Panc1 (cell line): ENCODE data around the gene CALHM3.

ENCODE experiments used
- CTCF ChIP-seq: fragments of 450-650 bp; IDR thresholded peaks from 2 replicates; pipeline ENCODE4 v1.5.1; 2017; ENCODE audit warnings: mild to moderate bottlenecking
- POLR2AphosphoS5 ChIP-seq: IDR thresholded peaks from 2 replicates; pipeline ENCODE4 v1.6.1; 2012; ENCODE audit warnings: mild to moderate bottlenecking, low read depth, low read length, moderate library complexity
- REST ChIP-seq, 2 experiments: IDR thresholded peaks; 2 replicates each; pipeline ENCODE4 v1.6.1; 2011 to 2012; ENCODE audit warnings: low read depth in 2 of 2, control low read depth in 1 of 2, low read length in 1 of 2, mild to moderate bottlenecking in 1 of 2, moderate library complexity in 1 of 2; ENCODE audit not compliant: insufficient read depth in 1 of 2
- SIN3A ChIP-seq: IDR thresholded peaks from 2 replicates; pipeline ENCODE4 v1.6.1; 2012; ENCODE audit warnings: low read depth, mild to moderate bottlenecking, low read length, moderate library complexity, borderline replicate concordance; ENCODE audit not compliant: insufficient read depth

- TF ChIP-seq CTCF (no peak), SIN3A (no peak), POLR2AphosphoS5 (no peak), REST (IDR thresholded peaks at IDR 0.05; ENCODE audit: insufficient read depth in 1 of 2, low read depth in 2 of 2, low read length in 1 of 2) (no peak)
Measured at GRCh38 chr10:103528549-103528948, 49.5 kb upstream of the CALHM3 start.
